HG02938 (cell line): ENCODE measurements around the gene SPIRE1.

Experiments
- ATAC-seq: cut with Tn5 transposase; IDR thresholded peaks from one replicate; pipeline ENCODE4 v1.9.1; 2021; ENCODE audit warnings: mild to moderate bottlenecking, moderate library complexity; ENCODE audit not compliant: unreplicated experiment

SPIRE1 gene

GRCh38 chr18:12455496-12455895 is 202.4 kb downstream of the SPIRE1 start:
- no peak for ATAC-seq

- no peak for ATAC-seq
Measured at GRCh38 chr18:12452784-12453183, 205.1 kb downstream of the SPIRE1 start.

- no peak for ATAC-seq
Measured at GRCh38 chr18:12451428-12451827, 206.5 kb downstream of the SPIRE1 start.

- ATAC-seq = no peak
Measured at GRCh38 chr18:12449051-12449785, 208.7 kb downstream of the SPIRE1 start.

GRCh38 chr18:12445554-12445953 is 212.4 kb downstream of the SPIRE1 start:
- no peak for ATAC-seq

GRCh38 chr18:12443551-12443950 is 214.4 kb downstream of the SPIRE1 start:
- no peak for ATAC-seq

- no peak for ATAC-seq
Measured at GRCh38 chr18:12442946-12443345, 215.0 kb downstream of the SPIRE1 start.

GRCh38 chr18:12441475-12442034 is 216.4 kb downstream of the SPIRE1 start:
- ATAC-seq = no peak

- no peak for ATAC-seq
Measured at GRCh38 chr18:12438257-12438656, 219.7 kb downstream of the SPIRE1 start.

- no peak for ATAC-seq
Measured at GRCh38 chr18:12435867-12436266, 222.0 kb downstream of the SPIRE1 start.

GRCh38 chr18:12434541-12434929 is 223.4 kb downstream of the SPIRE1 start:
- no peak for ATAC-seq

- no peak for ATAC-seq
Measured at GRCh38 chr18:12433829-12434540, 223.9 kb downstream of the SPIRE1 start.

- no peak for ATAC-seq
Measured at GRCh38 chr18:12432881-12433280, 225.0 kb downstream of the SPIRE1 start.

- ATAC-seq = no peak
Measured at GRCh38 chr18:12432196-12432595, 225.7 kb downstream of the SPIRE1 start.

- no peak for ATAC-seq
Measured at GRCh38 chr18:12431561-12431960, 226.3 kb downstream of the SPIRE1 start.

GRCh38 chr18:12430137-12430990 is 227.5 kb downstream of the SPIRE1 start:
- ATAC-seq = no peak

GRCh38 chr18:12429556-12429955 is 228.4 kb downstream of the SPIRE1 start:
- ATAC-seq = no peak

- ATAC-seq = no peak
Measured at GRCh38 chr18:12428923-12429322, 229.0 kb downstream of the SPIRE1 start.

- no peak for ATAC-seq
Measured at GRCh38 chr18:12426924-12427323, 231.0 kb downstream of the SPIRE1 start.

- ATAC-seq = no peak
Measured at GRCh38 chr18:12424252-12424651, 233.7 kb downstream of the SPIRE1 start.

- ATAC-seq = no peak
Measured at GRCh38 chr18:12423820-12424219, 234.1 kb downstream of the SPIRE1 start.
